Liver (tissue), 9 donors: ENCODE data around the gene DHX16. TPM values are rescaled to one million over a fixed set of nuclear protein-coding genes. Genes with fewer than 3 reads are reported as not detected.
A peak's percentile ranks its signal among the peaks of the same experiment; 100 is the strongest.

Experiments used
- DNase-seq: peaks from one replicate; pipeline ENCODE4 v3.0.0-alpha.2; 2017; ENCODE audit warnings: low spot score
- H3K27ac ChIP-seq, 2 donors: one replicate each; pipeline ENCODE4 v1.7.0; 2013; ENCODE audit warnings: inconsistent platforms in 2 of 2, low read length in 2 of 2, control low read depth in 1 of 2, low read depth in 1 of 2, mild to moderate bottlenecking in 1 of 2
- H3K27me3 ChIP-seq, 4 donors: one replicate each; pipeline versions ENCODE4 v1.6.1 to v1.7.0; 2013; ENCODE audit warnings: low read length in 3 of 4, inconsistent platforms in 1 of 4, mild to moderate bottlenecking in 1 of 4, moderate library complexity in 1 of 4; ENCODE audit not compliant: control insufficient read depth in 4 of 4, insufficient read depth in 4 of 4
- H3K36me3 ChIP-seq, 4 donors: one replicate each; pipeline versions ENCODE4 v1.6.1 to v1.7.0; 2013; ENCODE audit warnings: low read length in 3 of 4, mild to moderate bottlenecking in 3 of 4, low read depth in 1 of 4, moderate library complexity in 1 of 4; ENCODE audit not compliant: control insufficient read depth in 4 of 4, insufficient read depth in 3 of 4
- H3K4me1 ChIP-seq, 4 donors: one replicate each; pipeline versions ENCODE4 v1.6.1 to v1.7.0; 2013; ENCODE audit warnings: low read length in 3 of 4, mild to moderate bottlenecking in 3 of 4, moderate library complexity in 1 of 4; ENCODE audit not compliant: control insufficient read depth in 4 of 4, insufficient read depth in 4 of 4
- H3K4me3 ChIP-seq, 3 donors: one replicate each; pipeline versions ENCODE4 v1.6.1 to v1.7.0; 2013; ENCODE audit warnings: low read length in 3 of 3, control low read depth in 1 of 3, low read depth in 1 of 3, mild to moderate bottlenecking in 1 of 3
- H3K9ac ChIP-seq, 2 donors: one replicate each; pipeline ENCODE4 v1.7.0; 2013; ENCODE audit warnings: low read length in 2 of 2, mild to moderate bottlenecking in 2 of 2, moderate library complexity in 2 of 2, control low read depth in 1 of 2, low read depth in 1 of 2
- H3K9me3 ChIP-seq, 4 donors: one replicate each; pipeline versions ENCODE4 v1.6.1 to v1.7.0; 2013; ENCODE audit warnings: low read length in 3 of 4; ENCODE audit not compliant: control insufficient read depth in 4 of 4
- ATF3 ChIP-seq: IDR thresholded peaks from 2 replicates; pipeline ENCODE4 v1.6.1; 2016; ENCODE audit warnings: antibody characterized with exemption
- CTCF ChIP-seq: fragments of 150-350 bp; IDR thresholded peaks from 2 replicates; pipeline ENCODE4 v1.5.1; 2017; ENCODE audit warnings: improper control_type of control experiment, low read depth, low read length; ENCODE audit not compliant: missing input control
- EGR1 ChIP-seq, 2 donors: IDR thresholded peaks; 2 replicates each; pipeline ENCODE4 v1.6.1; 2016 to 2018; ENCODE audit warnings: antibody characterized with exemption in 2 of 2, low read depth in 2 of 2
- FOXA1 ChIP-seq: IDR thresholded peaks from 2 replicates; pipeline ENCODE4 v1.6.1; 2016; ENCODE audit warnings: antibody characterized with exemption
- FOXA2 ChIP-seq: IDR thresholded peaks from 2 replicates; pipeline ENCODE4 v1.6.1; 2016; ENCODE audit warnings: antibody characterized with exemption
- GABPA ChIP-seq, 2 donors: IDR thresholded peaks in 1 of 2; conservative IDR thresholded peaks in 1 of 2; 2 replicates each; pipeline ENCODE4 v1.6.1; 2016; ENCODE audit warnings: antibody characterized with exemption in 2 of 2, mild to moderate bottlenecking in 1 of 2, moderate library complexity in 1 of 2
- HNF4A ChIP-seq, 2 donors: conservative IDR thresholded peaks; 2 replicates each; pipeline ENCODE4 v1.6.1; 2016; ENCODE audit warnings: antibody characterized with exemption in 2 of 2, mild to moderate bottlenecking in 2 of 2
- HNF4G ChIP-seq: IDR thresholded peaks from 2 replicates; pipeline ENCODE4 v1.6.1; 2016; ENCODE audit warnings: antibody characterized with exemption
- JUND ChIP-seq, 2 donors: IDR thresholded peaks; 2 replicates each; pipeline ENCODE4 v1.6.1; 2016; ENCODE audit warnings: antibody characterized with exemption in 2 of 2
- MAX ChIP-seq: IDR thresholded peaks from 2 replicates; pipeline ENCODE4 v1.6.1; 2016; ENCODE audit warnings: antibody characterized with exemption
- NR2F2 ChIP-seq: IDR thresholded peaks from 2 replicates; pipeline ENCODE4 v1.6.1; 2016; ENCODE audit warnings: antibody characterized with exemption
- RAD21 ChIP-seq, 2 donors: IDR thresholded peaks; 2 replicates each; pipeline ENCODE4 v1.6.1; 2016; ENCODE audit warnings: antibody characterized with exemption in 2 of 2, mild to moderate bottlenecking in 2 of 2
- RXRA ChIP-seq, 2 donors: IDR thresholded peaks; 2 replicates each; pipeline ENCODE4 v1.6.1; 2017 to 2018; ENCODE audit warnings: antibody characterized with exemption in 2 of 2, mild to moderate bottlenecking in 1 of 2
- SP1 ChIP-seq: IDR thresholded peaks from 2 replicates; pipeline ENCODE4 v1.6.1; 2018; ENCODE audit warnings: antibody characterized with exemption, mild to moderate bottlenecking
- TAF1 ChIP-seq: conservative IDR thresholded peaks from 2 replicates; pipeline ENCODE4 v1.6.1; 2016; ENCODE audit warnings: antibody characterized with exemption, mild to moderate bottlenecking
- YY1 ChIP-seq: IDR thresholded peaks from 2 replicates; pipeline ENCODE4 v1.6.1; 2016; ENCODE audit warnings: antibody characterized with exemption, mild to moderate bottlenecking
- ZBTB33 ChIP-seq: IDR thresholded peaks from 2 replicates; pipeline ENCODE4 v1.6.1; 2016; ENCODE audit warnings: antibody characterized with exemption
- WGBS: extraction: QIAGEN DNeasy Blood & Tissue Kit; methylation state at CpG from one replicate; pipeline ENCODE4 v1.1.7; 2013; 5-methylcytosine and 5-hydroxymethylcytosine counted together
- polyA plus RNA-seq, 2 donors: library from polyadenylated mRNA; stranded (reverse) in 1 of 2; unstranded in 1 of 2; fragments of 200-250 nt in 1 of 2; fragments of >200 nt in 1 of 2; fragmentation: Nextera tagmentation in 1 of 2; extraction: Ambion mirVana in 1 of 2; gene quantifications; one replicate each; pipeline versions ENCODE4 v1.2.1 to v1.2.3, GENCODE V29; 2013 to 2015
- total RNA-seq, 2 donors: library from RNA; depleted of rRNA; stranded (reverse); fragments of >200 nt; gene quantifications; one replicate each; pipeline ENCODE4 v1.2.3, GENCODE V29; 2014
- donor health status: healthy.
- donor health status: healthy.
- donor health status: healthy.
- donor health status: healthy.
- donor health status: healthy.

Gene DHX16
- total and polyA plus RNA-seq, 4 donors: 10.1 to 23.9 (median 17.4) TPM

- TF ChIP-seq TAF1 (no peak), NR2F2 (no peak), SP1 (no peak), HNF4G (no peak), MAX (no peak), CTCF (no peak), RXRA (IDR thresholded peaks at IDR 0.05) (no peak), FOXA1 (no peak)
Measured at GRCh38 chr6:30696432-30696831, 23.6 kb upstream of the DHX16 start (continued).

- 11% methylated on average over 8 of the region's 8 CpGs for WGBS
- peak overlapping the region; percentile 30 to 59 (median 45) for H3K4me3 ChIP-seq
Measured at GRCh38 chr6:30691208-30691847, 18.5 kb upstream of the DHX16 start.

More at GRCh38 chr6:30691208-30691847, 18.5 kb upstream of the DHX16 start:
- Histone ChIP-seq H3K4me1 (peaks cover 9 to 49% (median 35%) of the 10 kb centered on the region in 4 donors), H3K27ac (peak overlapping the region; percentile 69 to 79), H3K27me3 (no peaks in the 10 kb centered on the region), H3K9me3 (no peaks in the 10 kb centered on the region), H3K9ac (peak overlapping the region in 1 of 2 donors; percentile 61), H3K36me3 (no peaks in the 10 kb centered on the region)
- no peak for DNase-seq
- no peak for TF ChIP-seq JUND (IDR thresholded peaks at IDR 0.05)
- no peak for TF ChIP-seq HNF4A (conservative IDR thresholded peaks at IDR 0.05)
- no peak for TF ChIP-seq TAF1
- TF ChIP-seq RXRA (IDR thresholded peaks at IDR 0.05): no peak
- no peak for TF ChIP-seq HNF4G
- TF ChIP-seq NR2F2: no peak
- no peak for TF ChIP-seq ATF3
- no peak for TF ChIP-seq RAD21 (IDR thresholded peaks at IDR 0.05)
- no peak for TF ChIP-seq ZBTB33
- peak; percentile 48 for TF ChIP-seq FOXA2
- peak in 1 of 2 donors; percentile 6 for TF ChIP-seq GABPA (IDR thresholded peaks at IDR 0.05 in 1 of 2, conservative IDR thresholded peaks at IDR 0.05 in 1 of 2)
- TF ChIP-seq SP1: peak; percentile 2
- TF ChIP-seq YY1: no peak
- TF ChIP-seq EGR1 (IDR thresholded peaks at IDR 0.05; ENCODE audit: low read depth in 2 of 2): no peak
- TF ChIP-seq MAX: no peak
